ENCODE data around the gene CELF2.

The CELF2 gene

DNA sequence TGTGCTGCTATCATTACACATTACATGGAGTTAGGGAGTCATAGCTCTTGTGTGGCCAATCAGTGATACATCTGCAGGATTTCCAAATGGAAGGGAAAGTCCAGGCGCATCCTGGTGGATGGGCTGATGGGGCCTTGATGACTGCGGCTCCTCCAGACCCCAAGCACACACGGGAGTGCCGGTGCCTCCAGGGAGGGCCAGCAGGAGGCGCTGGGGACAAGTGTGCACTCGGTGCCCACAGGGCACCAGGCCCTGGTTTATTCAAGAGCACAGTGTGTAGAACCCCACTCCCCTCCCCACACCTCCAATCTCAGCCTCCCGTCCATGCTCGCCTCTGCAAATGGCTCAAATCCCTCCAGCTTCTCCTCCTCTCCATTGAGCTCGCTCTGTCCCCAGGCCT lies 349.8 kb downstream of the CELF2 start:
- no peak for DNase-seq

DNA sequence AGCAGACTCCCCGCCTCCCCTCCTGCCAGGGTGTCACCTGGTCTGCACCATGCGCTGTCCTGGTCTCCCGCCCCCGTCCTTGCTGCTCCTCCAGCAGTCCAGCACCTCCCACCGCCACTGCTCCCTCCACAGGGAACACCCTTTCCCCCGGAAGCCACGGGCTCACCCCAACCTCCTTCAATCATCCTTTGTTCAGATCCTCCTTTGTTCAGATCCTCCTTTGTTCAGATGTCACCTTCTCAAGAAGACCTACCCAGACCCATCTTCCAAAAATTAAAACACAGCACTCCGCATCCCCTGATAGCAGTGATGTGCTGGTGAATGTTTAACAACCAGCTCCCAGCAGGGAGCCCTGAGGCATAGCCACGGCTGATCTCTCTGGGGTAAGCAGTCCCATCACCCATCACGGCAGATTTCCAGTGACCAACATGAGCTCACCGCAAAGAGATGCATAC lies 356.1 kb downstream of the CELF2 start:
- no peak for DNase-seq

DNA sequence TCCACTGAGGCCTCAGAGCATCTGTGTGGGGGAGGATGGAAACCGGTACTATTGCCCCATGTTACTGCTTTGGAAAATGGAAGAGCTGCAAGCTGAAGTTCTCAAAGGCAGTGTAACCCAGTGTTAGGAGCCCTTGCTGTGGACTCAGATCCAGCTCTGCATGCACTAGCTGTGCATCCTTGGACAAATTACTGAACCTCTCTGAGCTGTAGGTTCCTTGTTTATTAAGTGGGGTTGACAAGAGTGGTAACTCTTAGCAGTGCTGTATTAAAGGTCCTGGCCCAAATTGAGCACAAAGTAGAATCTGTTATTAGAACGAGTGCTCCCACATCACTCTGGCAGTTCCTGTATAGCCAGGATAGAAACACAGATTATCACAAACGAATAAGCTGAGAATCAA lies 359.6 kb downstream of the CELF2 start:
- no peak for DNase-seq

DNA sequence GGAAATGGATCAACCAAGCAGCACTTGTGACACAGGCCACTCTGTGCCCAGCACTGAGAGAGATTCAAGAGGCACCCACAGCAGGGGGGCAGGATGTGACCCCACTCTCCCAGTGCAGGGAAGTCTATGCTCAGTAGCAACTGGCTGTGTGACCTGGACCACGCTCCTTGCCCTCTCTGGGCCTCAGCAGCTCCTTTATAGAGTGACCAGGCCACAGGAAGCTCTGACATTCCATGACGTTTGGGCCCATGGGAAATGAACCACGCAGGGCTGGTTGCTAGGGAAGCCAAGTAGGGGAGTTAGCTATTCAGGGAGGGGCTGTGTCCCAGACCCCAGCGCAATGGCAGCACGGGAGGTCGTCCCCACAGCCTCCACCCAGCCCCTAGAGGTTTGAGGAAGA lies 361.2 kb downstream of the CELF2 start:
- DNase-seq: no peak

DNA sequence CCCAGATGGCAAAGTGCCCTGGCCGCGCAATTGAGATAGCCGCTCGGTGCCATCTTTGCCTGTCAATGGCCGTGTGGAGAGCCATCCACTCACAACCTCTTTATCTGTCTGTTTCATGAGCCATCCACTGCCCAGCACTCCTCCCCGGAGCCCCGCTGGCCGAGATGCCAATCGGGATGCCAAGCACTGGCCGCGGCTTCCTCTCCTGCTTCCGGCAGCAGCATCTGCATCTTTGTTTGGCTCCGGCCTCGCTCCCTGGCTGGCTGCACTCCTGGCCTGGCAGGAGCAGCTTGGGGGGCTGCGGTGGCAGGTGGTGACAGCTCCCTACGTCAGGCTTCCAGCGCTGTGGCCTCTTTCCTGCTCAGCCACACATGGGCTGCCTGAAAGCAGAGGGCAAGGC lies 362.1 kb downstream of the CELF2 start:
- DNase-seq: no peak

DNA sequence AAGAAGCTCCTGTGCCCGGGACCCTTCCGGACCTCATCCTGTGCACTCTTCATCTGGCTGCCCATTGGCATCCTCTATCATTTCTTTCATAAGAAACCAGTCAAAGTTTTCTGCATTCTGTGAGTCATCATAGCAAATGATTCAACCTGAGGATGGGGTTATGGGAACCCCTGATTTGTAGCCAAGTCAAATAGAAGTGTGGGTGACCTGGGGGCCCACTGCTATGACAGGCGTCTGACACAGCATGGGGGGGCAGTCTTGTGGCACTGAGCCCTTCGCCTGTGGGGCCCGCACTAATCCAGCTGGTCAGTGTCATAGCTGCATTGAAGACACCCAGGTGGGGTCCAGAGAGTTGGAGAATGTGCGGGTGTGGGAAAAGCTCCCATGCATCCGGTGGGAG lies 363.4 kb downstream of the CELF2 start:
- DNase-seq: no peak

DNA sequence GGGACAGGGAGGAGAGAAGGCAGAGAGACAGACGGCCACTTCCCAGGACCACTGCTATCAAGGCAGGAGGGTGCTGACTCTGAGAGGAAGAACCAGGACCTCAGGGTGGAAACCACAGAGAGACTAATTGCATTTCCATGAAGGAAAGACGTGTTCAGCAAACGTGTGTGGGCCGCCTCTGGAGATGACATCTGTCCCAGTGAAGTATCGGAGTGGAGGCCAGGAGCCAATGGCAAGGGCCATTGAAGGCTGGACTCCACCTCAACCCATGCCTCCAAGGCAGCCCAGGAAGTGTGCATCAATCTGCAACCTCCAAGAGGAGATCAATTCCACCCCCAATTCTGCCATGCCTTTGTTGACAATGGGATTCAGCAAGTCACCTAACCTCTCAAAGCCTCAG lies 363.8 kb downstream of the CELF2 start:
- DNase-seq: no peak

DNA sequence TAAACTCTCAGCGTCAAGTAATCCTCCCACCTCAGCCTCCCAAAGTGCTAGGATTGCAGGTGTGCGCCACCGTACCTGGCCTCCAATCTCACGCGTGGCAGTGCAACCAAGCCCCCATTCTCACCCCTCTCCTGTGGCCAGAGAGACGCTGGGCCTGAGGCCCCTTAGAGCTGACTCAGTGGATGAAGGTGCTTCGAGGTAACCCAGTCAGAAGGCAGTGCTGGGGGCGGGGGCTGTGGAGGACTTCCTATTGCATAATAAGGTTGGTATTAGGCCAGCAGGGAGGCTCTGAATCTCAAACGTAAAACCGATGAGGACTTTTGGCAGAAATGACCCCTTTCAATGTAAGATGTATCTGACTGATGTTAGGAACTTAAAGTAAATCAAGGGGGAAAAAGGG lies 364.5 kb downstream of the CELF2 start:
- no peak for DNase-seq

DNA sequence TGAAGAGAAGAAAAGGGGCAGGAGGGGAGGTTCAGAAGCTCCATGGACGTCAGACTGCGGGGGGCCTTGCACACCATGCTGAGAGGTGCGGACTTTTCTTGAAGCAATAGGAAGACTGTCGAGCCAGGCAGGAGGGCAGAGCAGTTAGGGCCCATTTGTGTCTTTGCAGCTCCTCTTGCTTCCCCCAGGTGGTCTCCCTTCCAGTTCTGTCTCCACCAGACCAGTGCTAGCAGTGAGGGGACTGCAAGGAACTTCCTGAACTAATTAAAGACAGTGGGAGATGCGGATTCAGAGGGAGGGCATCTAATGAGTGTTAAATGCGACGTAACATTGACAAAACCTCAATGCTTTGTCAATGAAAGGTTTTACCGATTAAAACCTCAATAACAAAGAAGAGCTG lies 368.4 kb downstream of the CELF2 start:
- DNase-seq: no peak
